GM12865 (cell line): Measurements from ENCODE around the gene FLRT2.

Source experiments
- DNase-seq: peaks from one replicate; pipeline ENCODE4 v3.0.0; 2010; ENCODE audit warnings: low read depth
- H3K4me3 ChIP-seq: 2 replicates; pipeline ENCODE4 v1.5.1; 2011; ENCODE audit warnings: mild to moderate bottlenecking, low read depth, low read length, control low read depth
- TF ChIP-seq, protein P1 (sequence below): IDR thresholded peaks from 2 replicates; pipeline ENCODE4 v1.5.1; 2011; ENCODE audit warnings: low read length, control low read depth, low read depth, inconsistent platforms; ENCODE audit not compliant: insufficient read depth; ENCODE audit errors: missing control alignments

The FLRT2 gene

DNA sequence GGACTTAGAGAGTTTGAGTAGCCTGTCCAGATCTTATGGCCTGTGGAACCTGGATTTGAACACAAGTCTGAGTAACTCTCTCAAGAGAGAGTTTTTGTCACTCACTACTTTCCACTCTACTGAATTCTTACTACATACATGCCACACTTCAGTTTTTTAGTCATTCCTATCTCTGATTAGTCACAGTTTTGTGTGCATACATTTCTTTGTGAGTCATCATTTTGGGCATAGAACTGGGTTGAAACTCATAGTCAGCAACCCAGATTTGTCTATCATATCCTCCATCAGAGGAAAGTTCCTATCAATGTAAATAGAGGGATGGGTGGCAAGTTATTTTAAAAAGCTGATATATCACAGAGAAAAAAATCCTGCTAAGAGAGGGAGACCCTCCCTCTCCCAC is 42.9 kb downstream of the FLRT2 start:
- no peak for DNase-seq
- no peak overlapping the region for H3K4me3 ChIP-seq
- TF ChIP-seq, protein P1, sequence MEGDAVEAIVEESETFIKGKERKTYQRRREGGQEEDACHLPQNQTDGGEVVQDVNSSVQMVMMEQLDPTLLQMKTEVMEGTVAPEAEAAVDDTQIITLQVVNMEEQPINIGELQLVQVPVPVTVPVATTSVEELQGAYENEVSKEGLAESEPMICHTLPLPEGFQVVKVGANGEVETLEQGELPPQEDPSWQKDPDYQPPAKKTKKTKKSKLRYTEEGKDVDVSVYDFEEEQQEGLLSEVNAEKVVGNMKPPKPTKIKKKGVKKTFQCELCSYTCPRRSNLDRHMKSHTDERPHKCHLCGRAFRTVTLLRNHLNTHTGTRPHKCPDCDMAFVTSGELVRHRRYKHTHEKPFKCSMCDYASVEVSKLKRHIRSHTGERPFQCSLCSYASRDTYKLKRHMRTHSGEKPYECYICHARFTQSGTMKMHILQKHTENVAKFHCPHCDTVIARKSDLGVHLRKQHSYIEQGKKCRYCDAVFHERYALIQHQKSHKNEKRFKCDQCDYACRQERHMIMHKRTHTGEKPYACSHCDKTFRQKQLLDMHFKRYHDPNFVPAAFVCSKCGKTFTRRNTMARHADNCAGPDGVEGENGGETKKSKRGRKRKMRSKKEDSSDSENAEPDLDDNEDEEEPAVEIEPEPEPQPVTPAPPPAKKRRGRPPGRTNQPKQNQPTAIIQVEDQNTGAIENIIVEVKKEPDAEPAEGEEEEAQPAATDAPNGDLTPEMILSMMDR: no peak

DNA sequence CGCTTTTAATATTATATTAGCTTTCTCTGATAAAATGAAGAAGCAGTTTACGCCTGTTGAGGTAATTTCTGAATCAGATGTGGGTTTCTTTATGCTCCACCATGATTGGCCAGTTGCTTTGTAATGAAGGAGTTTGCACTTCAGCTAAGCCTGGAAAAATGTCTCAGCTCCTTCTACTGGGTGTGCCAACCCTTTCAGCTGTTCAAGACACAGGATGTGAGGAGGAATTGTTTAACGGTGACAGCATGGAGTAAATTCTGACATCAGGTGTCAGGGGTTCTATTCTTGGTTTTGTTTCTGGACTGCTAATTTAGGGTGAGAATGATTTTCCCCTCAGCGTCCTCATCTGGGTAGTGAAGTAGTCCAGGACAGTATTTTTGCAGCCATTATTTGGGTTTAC is 43.5 kb downstream of the FLRT2 start:
- H3K4me3 ChIP-seq: no peak overlapping the region
- TF ChIP-seq, protein P1: no peak
- no peak for DNase-seq

DNA sequence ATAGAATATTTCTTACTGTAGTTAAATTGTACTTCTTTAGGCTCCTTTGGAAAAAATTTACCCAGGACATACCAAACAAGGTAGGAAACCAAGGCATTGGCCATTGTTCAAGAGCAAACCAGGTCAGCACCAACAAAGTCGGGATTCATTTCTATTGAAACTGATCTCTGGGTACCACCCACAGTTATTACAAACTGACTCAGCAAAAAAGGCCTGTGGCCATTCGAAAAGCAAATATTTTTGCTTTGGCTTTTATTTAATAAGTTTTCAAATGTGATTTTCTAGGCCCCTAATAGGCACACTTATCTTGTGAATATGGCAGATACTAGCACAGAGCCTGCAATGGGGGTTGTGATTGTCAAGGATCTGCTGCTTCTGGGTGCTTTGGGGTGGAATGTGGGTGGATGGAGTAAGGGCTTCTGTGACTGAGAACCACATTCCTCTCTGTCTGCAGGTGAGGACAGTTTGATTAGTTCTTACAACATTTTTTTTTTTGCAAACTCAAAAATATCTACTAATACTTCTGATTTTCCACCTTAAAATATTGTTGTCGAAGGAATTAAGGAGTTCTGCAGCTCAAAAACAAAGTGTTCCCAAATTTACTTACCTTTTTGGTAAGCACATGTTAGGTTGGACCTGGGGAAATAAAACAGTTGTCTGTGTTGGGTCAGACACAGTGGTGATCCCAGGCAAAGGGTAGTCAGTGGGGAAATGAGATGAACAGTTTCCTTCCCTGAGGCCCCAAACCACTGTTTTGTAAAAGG is 45.1 kb downstream of the FLRT2 start:
- DNase-seq: no peak
- no peak overlapping the region for H3K4me3 ChIP-seq
- TF ChIP-seq, protein P1: no peak

- TF ChIP-seq, protein P1: no peak
- no peak overlapping the region for H3K4me3 ChIP-seq
- DNase-seq: no peak
Measured at GRCh38 chr14:85575617-85575898, 45.6 kb downstream of the FLRT2 start.

DNA sequence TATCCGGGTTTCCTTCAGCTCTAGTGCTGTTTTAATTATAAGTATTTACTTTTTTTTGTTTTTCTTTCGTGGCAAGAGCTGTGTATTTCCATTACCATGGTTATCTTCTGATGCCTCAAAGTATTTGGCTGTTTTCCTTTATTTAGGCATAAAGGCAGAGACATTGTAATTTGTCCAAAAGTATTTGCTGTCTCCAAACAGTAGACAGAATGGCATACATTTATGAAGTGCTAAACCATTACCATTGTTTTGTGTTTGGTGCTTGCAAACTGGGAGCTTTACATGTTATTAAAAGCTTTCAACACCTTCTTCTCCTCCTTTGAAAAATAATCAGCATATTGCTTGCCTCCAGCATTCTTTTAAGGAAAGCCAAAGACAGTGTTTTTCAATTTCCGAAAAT is 46.3 kb downstream of the FLRT2 start:
- no peak overlapping the region for H3K4me3 ChIP-seq
- TF ChIP-seq, protein P1: no peak
- DNase-seq: no peak

DNA sequence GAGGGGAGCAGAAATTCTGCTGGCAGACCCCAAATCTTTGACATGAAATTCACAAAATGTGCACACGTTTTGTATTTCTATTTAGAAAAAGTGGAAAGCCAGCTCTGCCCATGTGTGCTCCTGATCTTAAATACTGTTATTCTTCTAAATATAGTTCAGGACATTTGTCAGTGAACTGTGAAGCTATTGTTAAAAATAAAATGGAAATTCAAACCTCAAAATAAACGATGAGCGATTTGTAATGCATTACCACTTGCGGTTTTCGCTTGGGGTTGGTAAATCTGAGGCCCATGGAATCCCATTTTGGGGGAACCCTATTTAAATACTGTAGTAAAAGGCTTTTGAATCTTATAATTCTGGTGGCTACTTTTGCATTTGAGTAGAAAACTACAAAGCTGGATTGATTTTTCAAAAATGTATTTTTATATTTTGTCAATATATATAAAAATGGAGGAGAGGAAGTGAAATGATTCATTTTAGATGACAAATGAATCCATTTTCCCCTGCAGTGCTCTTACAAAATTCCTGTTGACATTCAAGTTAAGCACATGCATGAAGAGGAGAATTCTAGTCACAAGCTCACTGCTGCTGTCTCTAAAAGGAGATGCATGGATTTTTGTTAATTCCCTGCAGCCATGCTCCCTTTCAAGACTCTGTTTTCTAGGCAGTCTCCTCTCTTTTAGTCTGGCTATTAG is 47.1 kb downstream of the FLRT2 start:
- no peak for DNase-seq
- TF ChIP-seq, protein P1: no peak
- H3K4me3 ChIP-seq: no peak overlapping the region

- no peak overlapping the region for H3K4me3 ChIP-seq
- TF ChIP-seq, protein P1: no peak
- no peak for DNase-seq
Measured at GRCh38 chr14:85577543-85578114, 47.7 kb downstream of the FLRT2 start.
